Thyroid gland (tissue), 4 donors: Measurements from ENCODE around the gene RHOBTB1. TPM values are rescaled to one million over a fixed set of nuclear protein-coding genes. Genes with fewer than 3 reads are reported as not detected.

Source experiments
- DNase-seq, 2 donors: peaks; one replicate each; pipeline ENCODE4 v3.0.0-alpha.2; 2019
- H3K27ac ChIP-seq, 3 donors: fragments of 200-600 bp; sonication (generic); 1 replicate in 2 of 3; 2 replicates in 1 of 3; pipeline ENCODE4 v1.5.1; 2016 to 2019; ENCODE audit warnings: mild to moderate bottlenecking in 1 of 3, moderate library complexity in 1 of 3
- H3K27me3 ChIP-seq: fragments of 200-600 bp; sonication (generic); one replicate; pipeline ENCODE4 v1.5.1; 2019
- H3K36me3 ChIP-seq, 2 donors: fragments of 200-600 bp; sonication (generic); one replicate each; pipeline ENCODE4 v1.5.1; 2016 to 2019
- H3K4me1 ChIP-seq, 2 donors: fragments of 200-600 bp; sonication (generic); one replicate each; pipeline ENCODE4 v1.5.1; 2017 to 2019
- H3K4me3 ChIP-seq, 3 donors: fragments of 200-600 bp; sonication (generic); replicated peaks in 1 of 3; 1 replicate in 2 of 3; 2 replicates in 1 of 3; pipeline ENCODE4 v1.5.1; 2016; ENCODE audit warnings: mild to moderate bottlenecking in 1 of 3
- H3K9me3 ChIP-seq: fragments of 200-600 bp; sonication (generic); one replicate; pipeline ENCODE4 v1.5.1; 2017
- POLR2A ChIP-seq, 2 donors: fragments of 450-650 bp; IDR thresholded peaks; one replicate each; pipeline ENCODE4 v1.6.1; 2017; ENCODE audit warnings: antibody characterized with exemption in 2 of 2, mild to moderate bottlenecking in 2 of 2, moderate library complexity in 1 of 2
- WGBS, 2 donors: methylation state at CpG; one replicate each; pipeline ENCODE4 v1.1.5; 2017; 5-methylcytosine and 5-hydroxymethylcytosine counted together
- intact Hi-C: fragments of 100-400 bp; cut with DNase I; formaldehyde crosslinking; loops from one replicate; pipeline ENCODE4 v1.15.1; 2023
- total RNA-seq, 4 donors: library from RNA; depleted of rRNA; stranded (reverse); fragments of >200 nt; gene quantifications; one replicate each; pipeline ENCODE4 v1.2.3, GENCODE V29; 2016
- TF ChIP-seq, protein P1 (sequence below), 6 experiments: fragments of 200-600 bp in 3 of 6; fragments of 450-650 bp in 3 of 6; sonication (generic) in 3 of 6; IDR thresholded peaks; one replicate each; pipeline ENCODE4 v1.5.1; 2016 to 2019; ENCODE audit warnings: antibody characterized with exemption in 6 of 6, mild to moderate bottlenecking in 2 of 6, inconsistent platforms in 1 of 6, moderate library complexity in 1 of 6

RHOBTB1 gene
- total RNA-seq, 4 donors from 2014 or later, result 6.8 to 10.5 (median 9.1) TPM

DNA sequence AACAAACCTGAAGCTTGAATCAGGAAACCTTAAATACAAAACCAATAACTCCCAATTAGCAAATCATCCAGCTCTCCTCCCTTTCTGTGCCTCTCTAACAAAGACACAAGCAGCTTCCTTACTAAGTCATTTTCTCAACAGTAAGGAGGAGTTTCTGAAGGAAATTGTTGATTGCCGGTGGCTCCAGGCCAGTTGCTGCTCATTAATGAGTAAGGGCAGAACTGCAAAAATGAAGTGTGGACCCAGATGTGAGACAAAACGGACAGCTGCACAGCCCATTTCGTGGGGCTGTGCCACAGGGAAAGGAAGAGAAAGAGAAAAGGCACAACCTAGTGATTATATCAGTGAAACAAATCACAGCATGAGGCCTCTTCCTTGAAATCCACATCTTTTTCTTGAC lies 42.8 kb upstream of the RHOBTB1 start:
- no peak for DNase-seq
- intact Hi-C loops, result no loop called here
- TF ChIP-seq, protein P1, sequence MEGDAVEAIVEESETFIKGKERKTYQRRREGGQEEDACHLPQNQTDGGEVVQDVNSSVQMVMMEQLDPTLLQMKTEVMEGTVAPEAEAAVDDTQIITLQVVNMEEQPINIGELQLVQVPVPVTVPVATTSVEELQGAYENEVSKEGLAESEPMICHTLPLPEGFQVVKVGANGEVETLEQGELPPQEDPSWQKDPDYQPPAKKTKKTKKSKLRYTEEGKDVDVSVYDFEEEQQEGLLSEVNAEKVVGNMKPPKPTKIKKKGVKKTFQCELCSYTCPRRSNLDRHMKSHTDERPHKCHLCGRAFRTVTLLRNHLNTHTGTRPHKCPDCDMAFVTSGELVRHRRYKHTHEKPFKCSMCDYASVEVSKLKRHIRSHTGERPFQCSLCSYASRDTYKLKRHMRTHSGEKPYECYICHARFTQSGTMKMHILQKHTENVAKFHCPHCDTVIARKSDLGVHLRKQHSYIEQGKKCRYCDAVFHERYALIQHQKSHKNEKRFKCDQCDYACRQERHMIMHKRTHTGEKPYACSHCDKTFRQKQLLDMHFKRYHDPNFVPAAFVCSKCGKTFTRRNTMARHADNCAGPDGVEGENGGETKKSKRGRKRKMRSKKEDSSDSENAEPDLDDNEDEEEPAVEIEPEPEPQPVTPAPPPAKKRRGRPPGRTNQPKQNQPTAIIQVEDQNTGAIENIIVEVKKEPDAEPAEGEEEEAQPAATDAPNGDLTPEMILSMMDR (IDR thresholded peaks at IDR 0.05), result no peak
- TF ChIP-seq POLR2A (IDR thresholded peaks at IDR 0.05), result no peak
- Histone ChIP-seq H3K4me3 (no peak overlapping the region), H3K27me3 (no peaks in the 10 kb centered on the region), H3K27ac (no peak overlapping the region), H3K9me3 (no peaks in the 10 kb centered on the region), H3K36me3 (no peaks in the 10 kb centered on the region), H3K4me1 (no peaks in the 10 kb centered on the region)
- WGBS, 2 donors, result 64 to 69% methylated on average over 3 of the region's 3 CpGs

DNA sequence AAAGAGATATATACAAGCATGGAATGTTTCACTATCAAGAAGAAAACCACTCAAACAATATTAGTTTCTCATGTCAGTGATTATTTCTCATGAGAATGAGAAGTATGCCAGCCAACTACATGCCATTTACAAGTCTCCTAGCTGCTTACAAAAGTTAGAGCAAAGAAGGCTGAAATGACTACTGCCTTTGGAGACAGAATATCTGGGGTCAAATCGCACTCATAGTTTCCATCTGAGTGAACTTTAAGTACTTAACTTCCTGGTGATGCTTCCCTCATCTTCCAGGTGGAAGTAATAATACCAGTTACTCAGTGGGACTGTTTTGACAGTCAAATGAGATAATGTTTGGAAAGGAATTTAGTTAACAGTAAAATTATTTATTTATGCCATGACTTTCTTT lies 42.0 kb upstream of the RHOBTB1 start:
- Histone ChIP-seq H3K27ac (no peak overlapping the region), H3K27me3 (no peaks in the 10 kb centered on the region), H3K4me1 (no peaks in the 10 kb centered on the region), H3K4me3 (no peak overlapping the region), H3K9me3 (no peaks in the 10 kb centered on the region), H3K36me3 (no peaks in the 10 kb centered on the region)
- TF ChIP-seq, protein P1 (IDR thresholded peaks at IDR 0.05), result no peak
- no peak for TF ChIP-seq POLR2A (IDR thresholded peaks at IDR 0.05)
- DNase-seq, result no peak
- WGBS, 2 donors, result 46 to 58% methylated on average over 1 of the region's 1 CpG
- intact Hi-C loops, result no loop called here

DNA sequence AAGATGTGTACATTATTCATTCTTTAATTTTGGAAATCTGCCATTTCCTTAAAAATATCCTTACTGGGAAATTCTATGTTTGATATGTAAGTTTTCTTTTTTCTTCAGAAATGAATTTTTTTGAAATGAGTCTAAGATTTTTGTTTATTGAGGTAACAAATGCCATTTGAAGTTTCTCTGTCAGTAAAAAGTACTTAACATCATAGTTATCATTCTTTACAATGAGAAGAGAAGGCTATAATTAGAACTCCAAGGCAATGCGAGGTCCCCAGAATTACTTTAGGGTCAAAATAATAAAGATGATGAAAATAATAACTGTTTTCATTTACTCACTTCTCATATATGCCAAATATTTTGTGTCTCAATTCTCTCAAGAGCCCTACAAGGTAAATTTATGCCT lies 37.0 kb upstream of the RHOBTB1 start:
- WGBS, 2 donors, result 87% methylated on average over 1 of the region's 1 CpG
- DNase-seq, result no peak
- no peaks in the 10 kb centered on the region for H3K9me3 ChIP-seq
- H3K4me1 ChIP-seq, result no peaks in the 10 kb centered on the region
- H3K27ac ChIP-seq, result no peak overlapping the region
- intact Hi-C loops, result no loop called here
- TF ChIP-seq, protein P1 (IDR thresholded peaks at IDR 0.05), result no peak
- no peak for TF ChIP-seq POLR2A (IDR thresholded peaks at IDR 0.05)
- H3K27me3 ChIP-seq, result no peaks in the 10 kb centered on the region
- no peak overlapping the region for H3K4me3 ChIP-seq
- H3K36me3 ChIP-seq, result no peaks in the 10 kb centered on the region

DNA sequence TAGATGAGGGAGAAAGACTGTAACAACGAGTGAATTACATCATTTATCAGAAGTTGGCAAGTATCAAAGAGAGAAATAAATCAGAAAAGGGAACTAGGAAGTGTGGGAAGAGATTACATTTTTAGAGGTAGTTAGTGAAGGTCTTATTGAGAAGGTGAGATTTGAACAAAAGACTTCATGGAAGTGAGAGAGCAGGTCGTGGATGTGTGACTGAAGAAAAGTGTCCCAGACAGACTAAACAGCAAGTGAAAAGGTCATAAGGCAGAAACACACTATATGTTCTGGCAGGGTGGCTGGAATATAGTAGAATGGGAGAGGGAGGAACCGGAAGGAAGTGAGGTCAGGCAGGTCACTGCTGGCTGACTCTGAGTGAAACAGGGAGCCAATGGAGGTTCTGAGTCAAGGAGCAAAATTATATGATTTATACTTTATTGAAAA lies 35.7 kb upstream of the RHOBTB1 start:
- H3K4me3 ChIP-seq, result no peak overlapping the region
- 74 to 77% methylated on average over 3 of the region's 3 CpGs for WGBS, 2 donors
- intact Hi-C loops, result no loop called here
- no peaks in the 10 kb centered on the region for H3K4me1 ChIP-seq
- H3K9me3 ChIP-seq, result no peaks in the 10 kb centered on the region
- no peaks in the 10 kb centered on the region for H3K36me3 ChIP-seq
- no peak overlapping the region for H3K27ac ChIP-seq
- no peaks in the 10 kb centered on the region for H3K27me3 ChIP-seq
- no peak for DNase-seq
- TF ChIP-seq, protein P1 (IDR thresholded peaks at IDR 0.05), result no peak
- TF ChIP-seq POLR2A (IDR thresholded peaks at IDR 0.05), result no peak

DNA sequence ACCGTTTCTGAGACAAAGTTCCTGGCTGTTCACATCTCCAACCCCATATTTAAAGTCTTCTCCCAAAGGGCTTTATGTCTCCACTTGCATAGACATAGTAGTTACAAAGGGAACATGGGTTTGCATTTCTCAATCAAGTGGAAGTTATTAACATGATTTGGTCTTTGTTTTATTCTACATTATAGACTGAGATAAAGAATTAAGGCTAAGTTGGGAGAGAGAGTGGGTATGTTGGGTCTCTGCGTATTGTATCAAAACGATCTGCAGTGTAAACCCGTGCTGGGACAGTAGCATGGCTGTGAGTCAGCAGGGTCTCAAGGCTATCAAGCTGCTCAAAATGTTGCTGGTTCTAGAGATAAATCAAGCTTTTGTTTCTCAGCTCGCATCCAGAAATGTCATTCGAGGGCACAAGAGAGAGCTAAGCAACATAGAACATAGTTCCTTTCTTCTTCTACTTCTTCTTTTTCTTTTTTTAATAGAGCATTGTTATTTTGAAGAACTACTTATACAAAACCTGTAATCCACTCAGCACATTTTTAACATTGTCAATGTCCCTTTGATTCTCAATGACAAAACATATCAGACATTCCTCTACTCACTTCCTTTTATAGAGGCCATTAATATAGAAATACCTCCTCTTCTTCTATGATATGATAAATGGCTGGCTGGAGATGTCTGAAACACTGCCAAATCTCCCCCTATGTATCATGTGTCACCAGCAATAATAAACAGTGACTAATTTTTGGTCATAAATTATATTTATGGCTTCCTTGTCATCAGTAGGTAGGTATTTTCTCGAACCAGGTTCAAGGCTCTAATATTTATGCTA lies 34.5 kb upstream of the RHOBTB1 start:
- TF ChIP-seq, protein P1 (IDR thresholded peaks at IDR 0.05), result no peak
- TF ChIP-seq POLR2A (IDR thresholded peaks at IDR 0.05), result no peak
- 76 to 89% methylated on average over 7 of the region's 7 CpGs for WGBS, 2 donors
- intact Hi-C loops, result no loop called here

More for the DNA sequence above, 34.5 kb upstream of the RHOBTB1 start:
- H3K9me3 ChIP-seq, result no peaks in the 10 kb centered on the region
- no peak overlapping the region for H3K27ac ChIP-seq
- H3K36me3 ChIP-seq, result no peaks in the 10 kb centered on the region
- no peak overlapping the region for H3K4me3 ChIP-seq
- H3K27me3 ChIP-seq, result no peaks in the 10 kb centered on the region
- H3K4me1 ChIP-seq, result no peaks in the 10 kb centered on the region
- DNase-seq, result no peak
